GM18508 (cell line): ENCODE measurements around the gene GAS2L2.
"Not testable (repeated sequence)": the region's sequence is repeated elsewhere in the genome, so short reads cannot be mapped to it uniquely, and the experiment has no call there.

Source experiments
- ATAC-seq: cut with Tn5 transposase; IDR thresholded peaks from one replicate; pipeline ENCODE4 v1.9.1; 2021; ENCODE audit warnings: moderate number of reproducible peaks; ENCODE audit not compliant: insufficient read depth, unreplicated experiment

Gene GAS2L2

DNA sequence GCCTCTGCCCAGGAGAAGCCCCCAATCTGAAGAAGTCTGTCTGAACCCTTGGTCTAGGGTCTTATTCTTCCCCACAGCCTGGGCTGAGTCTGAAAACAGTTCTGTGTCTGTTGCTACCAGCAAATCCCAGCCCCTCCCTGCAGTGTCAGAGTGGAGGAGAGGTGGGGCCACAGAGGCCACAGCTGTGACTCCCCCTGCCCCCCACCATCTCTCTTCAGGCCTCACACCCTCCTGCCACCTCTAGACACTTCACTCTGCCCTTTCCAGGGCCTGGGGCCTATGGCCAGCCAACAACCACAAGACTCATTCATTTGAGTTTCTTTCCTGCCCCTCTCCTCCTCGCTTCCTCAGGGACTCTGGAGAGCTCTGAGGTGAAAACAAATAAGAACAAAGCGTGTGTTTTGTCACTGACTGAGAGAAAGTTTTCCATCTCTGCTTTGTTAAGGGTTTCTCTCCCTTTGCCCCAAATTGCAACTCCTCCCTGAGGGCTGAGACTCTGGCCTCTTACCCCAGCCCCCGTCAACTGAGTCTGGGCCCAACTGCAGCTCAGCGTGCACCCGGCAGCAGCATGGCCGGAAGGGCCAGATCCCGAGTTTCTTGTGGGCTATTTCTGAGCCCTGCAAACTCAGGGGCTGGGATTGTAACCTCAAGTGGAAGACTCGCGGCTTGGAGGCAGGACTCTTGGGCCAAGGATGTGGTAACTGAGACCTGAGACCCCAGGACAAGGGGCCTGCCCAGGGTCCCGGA lies 20.8 kb upstream of the GAS2L2 start:
- no peak for ATAC-seq

DNA sequence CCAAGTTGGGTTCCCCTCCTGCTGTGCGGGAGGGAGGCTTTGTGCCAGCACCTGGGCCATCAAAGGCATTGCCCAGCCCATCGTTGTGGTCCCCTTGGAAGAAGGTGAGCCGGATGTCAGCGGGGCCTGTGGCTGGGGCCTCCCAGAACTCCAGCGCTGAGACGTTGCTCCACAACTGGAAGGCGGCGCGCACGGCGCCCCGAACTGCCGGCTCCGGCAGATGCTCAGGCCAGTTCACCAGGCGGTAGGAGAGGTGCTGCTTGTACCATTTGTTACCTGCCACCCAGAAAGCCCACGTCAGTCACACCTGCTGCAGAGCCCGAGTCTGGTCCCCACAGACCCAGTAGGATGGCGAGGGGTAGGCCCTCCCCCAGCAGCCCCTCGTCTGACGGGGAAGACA lies 20.1 kb upstream of the GAS2L2 start:
- no peak for ATAC-seq

DNA sequence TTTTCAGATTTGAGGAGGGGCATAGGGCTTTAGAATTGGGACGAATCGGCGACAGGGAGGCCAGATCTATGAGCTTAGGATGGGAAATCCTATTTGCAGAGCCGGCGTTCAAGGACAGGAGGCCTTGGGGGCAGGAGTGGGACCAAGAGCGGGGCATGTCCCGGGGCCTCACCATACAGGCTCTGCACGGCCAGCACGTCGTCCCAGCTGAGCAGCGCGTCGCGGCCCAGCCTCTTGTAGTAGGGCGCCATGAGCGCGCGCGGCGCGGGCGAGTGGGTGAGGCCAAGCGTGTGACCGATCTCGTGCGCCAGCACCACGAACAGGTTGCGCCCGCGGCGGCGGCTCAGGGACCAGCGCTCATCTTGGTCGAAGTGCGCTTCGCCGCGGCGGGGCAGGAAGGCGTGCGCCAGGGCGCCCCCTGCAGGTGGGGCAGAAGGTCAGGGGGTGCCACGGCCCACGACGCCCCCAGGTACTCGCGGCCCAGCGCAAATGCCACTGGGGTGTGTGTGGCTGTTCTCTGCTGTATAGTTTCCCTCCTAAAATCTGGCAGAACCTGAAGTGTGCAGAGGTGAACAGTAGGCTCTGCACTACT lies 17.0 kb upstream of the GAS2L2 start:
- ATAC-seq: no peak

DNA sequence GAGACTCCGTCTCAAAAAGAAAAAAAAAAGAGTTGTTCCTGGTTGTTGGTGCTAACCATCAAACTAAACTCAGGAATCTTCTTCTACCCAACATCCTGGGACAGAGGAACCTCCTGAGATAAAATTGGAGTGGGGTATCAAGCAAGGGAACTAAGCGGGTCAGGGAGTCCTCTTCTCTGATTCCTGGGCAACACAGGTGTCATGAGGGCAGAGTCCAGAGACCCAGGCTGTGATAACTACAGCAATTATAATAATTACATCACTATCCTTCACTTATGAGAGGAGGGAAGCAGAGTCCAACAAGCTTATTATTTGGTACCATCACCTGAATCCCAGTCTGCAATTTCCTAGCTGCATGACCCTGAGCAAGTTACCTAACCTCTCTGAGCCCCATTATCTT lies 15.8 kb upstream of the GAS2L2 start:
- no peak for ATAC-seq

DNA sequence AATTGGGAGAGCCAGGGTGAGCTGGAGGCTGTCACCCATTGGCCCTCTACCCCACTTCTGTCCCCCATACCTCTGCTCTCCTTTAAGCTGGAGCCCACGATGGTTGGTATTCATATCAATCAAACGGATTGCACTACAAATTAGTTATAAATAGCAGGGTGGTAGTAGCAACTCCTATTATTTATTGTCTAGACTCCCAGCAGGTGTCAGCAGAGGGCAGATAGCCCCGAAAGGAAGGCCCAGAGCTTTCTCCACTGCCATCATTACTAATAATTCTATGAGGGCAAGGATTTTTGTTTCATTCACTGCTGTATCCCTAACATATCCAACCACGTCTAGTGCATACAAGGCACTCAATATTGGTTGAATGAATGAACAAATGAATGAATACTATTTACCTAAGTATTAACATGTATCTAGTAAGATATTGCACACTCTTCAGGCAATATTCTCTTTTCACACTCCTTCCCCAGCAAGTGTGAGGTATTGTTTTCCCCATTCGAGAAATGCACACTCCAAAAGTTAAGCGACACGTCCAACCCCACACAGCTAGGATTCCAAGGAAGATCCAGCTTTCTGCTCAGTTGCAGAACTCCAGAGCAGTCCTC lies 14.0 kb upstream of the GAS2L2 start:
- no peak for ATAC-seq

DNA sequence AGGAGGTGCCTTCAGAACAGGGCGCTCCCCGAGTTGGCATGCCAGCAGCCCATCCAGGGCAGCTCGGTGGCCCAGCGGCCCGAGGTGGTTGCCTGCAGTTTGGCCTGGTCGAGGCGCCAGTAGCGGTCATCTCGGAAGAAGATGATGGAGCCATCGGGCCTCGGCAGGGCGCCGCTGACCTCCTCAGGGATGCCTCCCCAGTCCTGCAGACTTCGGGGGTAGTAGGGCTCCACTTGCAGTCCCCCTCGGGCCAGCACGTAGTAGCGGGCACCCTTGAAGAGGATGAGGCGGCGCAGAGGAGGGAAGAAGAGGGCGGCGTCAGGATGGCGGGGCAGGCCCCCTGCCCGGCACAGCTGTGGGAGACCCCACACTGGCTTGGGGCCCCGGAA lies 13.4 kb upstream of the GAS2L2 start:
- ATAC-seq: no peak

DNA sequence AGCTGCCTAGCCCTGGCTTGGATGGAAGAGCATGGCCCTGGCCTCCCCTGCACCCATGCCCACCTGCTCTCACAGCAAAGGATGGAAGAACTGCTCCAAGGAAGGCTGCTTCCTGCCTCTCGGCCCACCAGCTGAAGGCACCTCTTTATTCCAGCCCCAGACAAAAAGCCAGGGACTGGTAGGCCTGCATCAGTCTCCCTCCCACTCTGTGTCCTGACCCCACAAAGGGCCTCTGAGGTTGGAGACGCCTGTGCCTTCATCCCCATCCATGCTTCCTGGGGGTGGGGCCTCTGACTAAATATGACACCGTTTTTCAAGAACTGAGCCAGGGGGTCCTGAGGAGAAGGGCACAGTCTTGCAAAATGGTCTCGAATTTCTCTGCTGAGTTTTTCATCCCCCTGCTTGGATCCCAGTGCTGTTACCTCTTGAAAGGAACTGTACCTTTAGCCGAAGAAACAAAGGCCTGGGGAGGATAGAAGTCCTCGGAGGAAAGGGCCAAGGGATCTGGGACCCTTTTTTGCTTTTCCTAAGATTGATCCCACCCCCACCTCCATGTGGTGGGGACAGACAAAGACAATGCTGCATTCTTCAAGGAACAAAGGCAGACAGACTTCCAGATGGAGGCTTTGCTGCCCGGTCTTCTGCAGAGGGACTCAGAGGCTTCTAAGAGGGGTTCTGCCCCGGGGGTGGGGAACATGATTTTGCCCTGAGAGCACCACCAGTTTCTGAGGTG lies 12.9 kb upstream of the GAS2L2 start:
- ATAC-seq: no peak

DNA sequence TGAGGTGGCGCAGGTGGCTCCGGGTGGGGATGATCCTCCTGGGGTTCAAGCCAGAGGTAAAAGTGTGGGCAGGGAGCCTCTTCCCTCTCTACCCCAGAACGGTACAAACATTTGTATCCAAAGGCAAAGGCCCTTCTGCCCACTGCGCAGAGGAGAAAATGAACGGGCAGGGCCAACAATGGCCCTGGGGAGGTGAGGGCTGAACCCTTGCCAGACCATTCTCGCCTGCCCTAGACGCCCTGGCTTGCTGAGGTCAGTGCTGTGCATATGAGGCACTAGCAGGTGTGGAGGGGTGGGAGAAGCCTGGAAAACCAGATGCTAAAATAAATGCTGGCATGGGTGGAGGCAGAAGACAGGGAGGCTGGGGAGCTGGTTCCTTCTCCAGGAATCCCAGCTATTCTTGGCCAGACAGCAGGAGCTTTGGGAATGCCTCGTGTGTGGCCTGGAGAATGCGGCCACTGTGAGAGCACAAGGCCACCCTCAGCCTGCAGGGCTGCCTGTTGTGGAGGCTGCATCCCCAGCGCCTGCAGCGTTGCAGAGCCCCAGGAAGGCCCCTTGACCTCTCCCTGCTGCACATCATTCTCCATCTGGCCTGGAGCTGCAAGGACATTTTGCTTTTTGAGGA lies 12.2 kb upstream of the GAS2L2 start:
- no peak for ATAC-seq

DNA sequence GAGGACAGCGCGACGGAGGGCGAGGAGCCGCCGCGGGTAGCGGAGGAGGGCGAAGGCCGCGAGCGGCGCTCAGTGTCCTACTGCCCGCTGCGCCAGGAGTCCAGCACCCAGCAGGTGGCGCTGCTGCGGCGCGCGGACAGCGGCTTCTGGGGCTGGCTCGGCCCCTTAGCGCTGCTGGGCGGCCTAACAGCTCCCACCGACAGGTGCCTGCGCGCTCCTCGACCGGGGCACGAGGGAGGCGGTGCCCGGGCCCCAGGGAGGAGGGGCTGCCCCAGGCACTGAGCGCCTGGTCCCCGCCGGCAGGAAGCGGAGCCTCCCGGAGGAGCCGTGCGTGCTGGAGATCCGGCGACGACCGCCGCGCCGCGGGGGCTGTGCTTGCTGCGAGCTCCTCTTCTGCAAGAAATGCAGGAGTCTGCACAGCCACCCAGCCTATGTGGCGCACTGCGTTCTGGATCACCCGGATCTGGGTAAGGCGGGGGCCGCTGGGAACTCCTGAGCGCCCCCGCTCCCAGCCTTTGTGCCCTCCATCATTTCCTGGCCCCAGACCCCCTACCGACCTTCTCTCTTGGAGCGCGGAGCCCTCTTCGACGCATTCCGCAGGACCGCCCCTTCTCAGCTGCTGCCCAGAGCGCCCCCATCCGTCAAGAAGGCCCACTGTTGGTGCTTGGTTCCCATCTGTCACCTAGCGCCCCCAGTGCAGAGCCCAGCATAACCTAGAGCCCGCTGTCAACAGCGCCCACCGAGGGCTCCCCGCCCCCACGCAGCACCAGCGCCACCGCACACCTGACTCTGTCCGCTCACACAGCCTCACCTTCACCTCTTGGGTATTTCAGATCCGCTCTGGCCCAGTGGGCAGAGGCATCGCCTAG lies 11.3 kb upstream of the GAS2L2 start:
- no peak for ATAC-seq

DNA sequence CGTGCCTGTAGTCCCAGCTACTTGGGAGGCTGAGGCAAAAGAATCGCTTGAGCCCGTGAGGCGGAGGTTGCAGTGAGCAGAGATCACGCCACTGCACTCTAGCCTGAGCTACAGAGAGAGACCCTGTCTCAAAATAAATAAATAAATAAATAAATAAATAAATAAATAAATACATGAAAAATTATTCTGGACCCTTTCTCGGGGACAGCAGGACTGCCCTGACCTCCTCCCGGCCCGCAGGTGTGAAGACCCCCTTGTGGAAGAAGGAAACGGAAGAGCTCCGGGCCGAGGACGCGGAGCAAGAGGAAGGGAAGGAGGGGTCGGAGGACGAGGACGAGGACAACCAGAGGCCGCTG lies 10.7 kb upstream of the GAS2L2 start:
- no peak for ATAC-seq

DNA sequence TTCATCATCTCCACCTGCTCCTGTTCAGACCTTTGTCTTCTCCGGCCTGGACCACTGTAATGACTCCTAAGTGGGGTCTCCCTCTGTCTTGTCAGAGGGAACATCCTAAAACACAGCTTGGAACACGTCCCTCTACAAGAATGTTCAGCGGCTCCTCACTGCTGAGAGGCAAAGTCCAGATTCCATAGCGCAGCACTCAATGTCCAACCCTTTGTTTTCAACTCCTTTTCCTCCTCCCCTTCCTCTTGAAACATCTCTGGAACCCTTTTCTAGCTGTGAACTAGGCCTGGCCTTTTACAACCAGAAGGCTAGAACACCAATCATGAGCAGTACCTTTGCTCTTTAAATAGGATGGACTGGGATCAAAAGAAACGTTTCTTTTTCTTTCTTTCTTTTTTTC lies 8.6 kb upstream of the GAS2L2 start:
- ATAC-seq: no peak

DNA sequence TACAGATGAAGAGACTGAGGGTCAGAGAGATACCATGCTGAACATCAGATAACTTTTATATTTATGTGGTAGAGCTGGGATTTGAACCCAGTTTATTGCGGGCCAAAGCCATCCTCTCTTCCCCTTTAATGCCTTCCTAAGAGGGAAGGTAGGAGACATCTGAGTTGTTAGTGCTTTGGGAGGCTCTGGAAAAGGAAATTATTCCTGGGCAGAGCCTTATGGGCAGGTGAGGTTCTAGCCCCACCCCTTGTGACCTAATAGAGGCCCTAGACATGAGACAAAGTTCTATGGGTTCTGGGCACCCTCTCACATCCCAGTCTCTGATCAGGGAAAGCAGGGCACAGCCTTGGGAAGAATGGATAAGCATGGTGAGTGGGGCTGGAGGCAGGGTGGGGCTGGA lies 7.5 kb upstream of the GAS2L2 start, which contains the start of gene C17orf50:
Gene C17orf50, plus strand, starts transcription at position 301 of the 400 bp plus-strand sequence. Its CDS starts 55 bp downstream, at position 356.
- ATAC-seq: no peak

DNA sequence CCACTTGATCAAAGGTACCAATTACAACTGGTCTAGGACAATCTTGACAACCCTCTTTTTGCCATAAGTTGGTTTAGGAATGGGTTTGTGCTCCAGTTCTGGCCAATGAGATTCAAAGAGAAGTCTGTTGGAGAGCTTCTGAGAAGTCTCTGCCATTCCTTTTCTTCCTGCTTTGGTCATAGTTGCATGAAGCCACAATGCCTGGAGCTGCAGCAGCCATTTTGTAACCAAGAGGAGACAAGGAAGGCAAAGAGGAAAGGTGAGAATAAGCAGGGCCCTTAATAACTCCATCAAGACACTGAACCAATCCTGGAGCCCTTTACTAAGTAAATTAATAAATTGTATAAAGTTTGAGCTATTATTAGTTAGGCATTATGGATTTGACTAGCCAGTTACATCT lies 4.2 kb upstream of the GAS2L2 start:
- ATAC-seq: no peak

DNA sequence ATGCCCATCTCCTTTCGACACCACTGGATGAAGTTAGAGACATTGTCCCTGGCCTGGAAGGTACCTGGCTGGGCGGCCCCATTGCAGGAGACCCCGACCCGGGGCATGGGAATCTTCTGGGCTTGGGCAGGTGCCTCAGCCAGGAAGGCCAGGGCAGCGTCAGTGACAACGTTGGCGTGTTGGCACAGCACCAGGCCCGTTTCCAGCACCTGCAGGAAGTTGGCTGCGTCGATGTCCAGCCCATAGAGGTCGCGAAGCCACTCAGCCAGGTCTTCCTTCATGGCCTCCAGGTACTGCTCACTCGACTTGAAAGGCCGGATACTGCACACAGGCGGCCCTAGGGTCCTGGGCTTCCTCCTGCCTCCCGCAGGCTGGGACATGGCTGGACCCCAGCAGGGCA lies 568 bp downstream of the GAS2L2 start:
- ATAC-seq: no peak

DNA sequence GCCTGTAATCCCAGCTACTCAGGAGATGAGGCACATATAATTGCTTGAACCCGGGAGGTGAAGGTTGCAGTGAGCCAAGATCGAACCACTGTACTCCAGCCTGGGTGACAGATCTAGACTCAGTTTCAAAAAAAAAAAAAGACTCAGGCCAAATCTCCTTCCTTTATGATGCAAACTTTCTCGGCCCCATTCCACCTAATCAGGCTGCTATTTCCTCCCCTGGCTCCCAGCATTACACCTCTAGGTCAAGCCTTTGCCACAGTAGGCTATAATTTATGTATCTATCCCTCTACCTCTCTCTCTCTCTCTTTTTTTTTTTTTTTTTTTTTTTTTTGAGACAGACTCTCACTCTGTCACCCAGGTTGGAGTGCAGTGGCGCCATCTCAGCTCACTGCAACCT lies 1.5 kb downstream of the GAS2L2 start:
- not testable (repeated sequence) for ATAC-seq

DNA sequence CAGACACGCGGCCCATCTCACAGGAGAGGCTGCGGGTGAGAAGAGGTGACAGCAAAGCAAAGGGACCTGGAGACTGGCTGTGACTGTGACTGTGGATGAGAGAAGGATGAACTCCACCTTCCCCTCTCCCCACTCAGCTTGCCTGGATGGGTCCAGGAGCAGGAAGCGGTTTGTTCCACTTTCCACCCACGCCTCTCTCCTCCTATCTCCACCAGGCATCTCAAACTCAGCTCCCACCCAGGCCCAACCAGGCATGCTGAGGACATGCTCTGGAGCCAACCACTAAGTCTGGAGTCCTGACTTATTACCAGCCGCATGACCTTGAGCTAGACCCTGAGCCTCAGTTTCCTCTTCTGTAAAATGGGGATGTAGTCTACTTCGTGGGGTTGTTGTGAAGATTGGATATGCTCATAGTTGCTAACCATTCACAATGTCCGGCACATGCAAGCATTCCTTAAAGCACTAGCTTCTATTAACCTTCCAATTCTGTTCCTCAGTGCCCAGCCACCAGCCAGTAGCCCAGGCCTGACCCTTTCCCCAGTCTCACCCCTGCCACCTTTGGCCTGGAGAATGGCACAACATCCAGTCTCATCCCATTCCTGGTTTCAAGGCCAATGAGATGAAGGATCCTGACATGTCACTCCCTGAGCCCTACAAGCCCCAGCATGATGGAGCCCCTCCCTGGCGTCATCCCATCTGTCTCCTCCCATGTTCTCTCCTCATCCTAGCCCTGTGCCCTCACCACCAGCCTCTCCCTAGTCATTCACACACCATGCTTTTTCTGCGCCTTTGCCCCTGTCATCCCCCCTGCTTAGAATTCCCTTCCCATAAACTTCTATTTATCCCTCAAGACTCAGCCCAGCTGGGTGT lies 2.3 kb downstream of the GAS2L2 start:
- ATAC-seq: no peak

DNA sequence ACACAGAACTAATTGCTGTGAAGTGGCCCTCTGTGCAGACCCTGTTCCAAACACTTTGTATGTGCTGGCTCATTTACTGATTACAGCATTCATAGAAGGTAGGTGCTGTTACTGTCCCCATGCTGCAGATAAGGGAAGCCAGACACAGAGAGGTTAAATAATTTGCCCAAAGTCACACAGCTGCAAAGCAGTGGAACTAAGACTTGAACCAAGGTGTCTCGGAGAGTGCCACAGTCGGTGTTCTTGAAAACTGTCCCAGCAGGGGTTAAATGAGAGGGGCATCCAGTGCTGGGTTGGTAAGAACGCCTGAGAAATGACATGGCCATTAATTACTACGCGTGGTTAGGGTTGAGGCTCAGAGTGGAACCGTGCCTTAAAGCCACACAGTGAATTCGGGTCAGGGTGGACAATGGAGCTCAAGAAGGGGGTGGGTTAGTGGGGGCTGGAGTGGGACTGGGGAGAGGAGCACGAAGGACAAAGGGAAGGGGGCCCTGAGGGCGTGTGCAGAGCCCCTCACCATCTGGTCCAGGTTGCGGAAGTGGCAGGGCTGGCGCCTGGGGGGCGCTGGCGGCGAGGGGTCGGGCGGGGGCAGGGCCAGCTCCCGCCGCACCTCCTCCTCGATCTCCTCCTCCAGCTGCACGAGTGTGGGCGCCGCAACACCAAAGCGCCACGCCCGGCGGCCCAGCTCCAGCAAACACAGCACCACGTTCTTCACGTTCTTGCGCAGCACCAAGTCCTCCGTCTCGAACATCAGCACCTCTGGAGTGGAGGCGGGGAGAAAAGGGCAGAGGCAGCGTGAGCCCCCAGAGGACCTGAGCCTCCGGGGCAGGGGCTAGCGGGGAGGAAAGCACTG lies 3.3 kb downstream of the GAS2L2 start:
- no peak for ATAC-seq

DNA sequence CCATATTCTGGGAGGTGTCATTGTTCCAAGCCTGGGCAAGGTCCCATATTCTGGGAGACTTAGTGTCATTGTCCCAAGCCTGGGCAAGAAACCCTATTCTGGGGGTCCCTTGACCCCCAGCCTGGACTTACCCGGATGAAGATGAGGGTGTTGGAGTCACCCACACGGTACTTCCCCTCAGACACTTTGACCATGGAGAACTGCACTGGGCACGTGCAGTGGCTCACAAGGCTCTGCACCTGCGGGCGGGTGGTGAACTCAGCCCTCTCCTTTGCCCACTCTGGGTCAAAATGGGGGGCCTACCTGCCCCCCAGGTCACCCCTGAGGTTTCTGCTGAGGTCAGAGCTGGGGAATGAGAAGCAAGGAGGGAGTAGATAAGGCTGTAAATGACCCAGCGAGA lies 4.1 kb downstream of the GAS2L2 start:
- ATAC-seq: no peak
